ENCODE measurements around the gene PVALB.

DNA sequence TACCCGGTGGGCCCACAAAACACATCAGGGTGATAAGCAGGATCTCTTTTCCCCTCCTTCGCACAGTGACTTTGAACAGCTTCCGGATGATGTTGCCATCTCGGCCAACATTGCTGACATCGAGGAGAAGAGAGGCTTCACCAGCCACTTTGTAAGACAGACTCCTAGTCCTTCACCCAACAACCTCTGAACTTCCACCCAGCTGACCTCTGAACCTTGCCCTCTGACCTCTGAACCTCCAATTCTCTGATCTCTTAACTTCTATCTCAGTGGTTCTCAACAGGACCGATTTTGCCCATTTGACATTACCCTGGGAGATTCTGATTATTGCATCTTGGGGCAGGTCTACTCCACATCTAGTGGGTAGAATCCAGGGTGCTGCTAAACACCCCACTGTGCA lies 47.1 kb upstream of the PVALB start:
- TF ChIP-seq POLR2A (IDR thresholded peaks at IDR 0.05; ENCODE audit: low read depth, low read length): no peak
- no peak for TF ChIP-seq POLR2AphosphoS5 (IDR thresholded peaks at IDR 0.05; ENCODE audit: low read depth, low read length)
- TF ChIP-seq SPI1 (IDR thresholded peaks at IDR 0.05; ENCODE audit: low read depth, low read length): no peak
- no peak for TF ChIP-seq TAF1 (IDR thresholded peaks at IDR 0.05; ENCODE audit: low read depth, low read length)
